Coronary artery (tissue), 2 donors: ENCODE results near the gene VAV2.

ENCODE experiments used
- DNase-seq: peaks from one replicate; pipeline ENCODE4 v3.0.0-alpha.2; 2017; ENCODE audit warnings: low spot score
- H3K27ac ChIP-seq, 2 donors: fragments of 200-600 bp; sonication (generic); one replicate each; pipeline ENCODE4 v1.5.1; 2016 to 2019
- H3K4me3 ChIP-seq: fragments of 200-600 bp; sonication (generic); 2 replicates; pipeline ENCODE4 v1.5.1; 2016; ENCODE audit warnings: mild to moderate bottlenecking, moderate library complexity
- TF ChIP-seq, protein P1 (sequence below): fragments of 200-600 bp; sonication (generic); IDR thresholded peaks from one replicate; pipeline ENCODE4 v1.5.1; 2019; ENCODE audit warnings: antibody characterized with exemption

The VAV2 gene

DNA sequence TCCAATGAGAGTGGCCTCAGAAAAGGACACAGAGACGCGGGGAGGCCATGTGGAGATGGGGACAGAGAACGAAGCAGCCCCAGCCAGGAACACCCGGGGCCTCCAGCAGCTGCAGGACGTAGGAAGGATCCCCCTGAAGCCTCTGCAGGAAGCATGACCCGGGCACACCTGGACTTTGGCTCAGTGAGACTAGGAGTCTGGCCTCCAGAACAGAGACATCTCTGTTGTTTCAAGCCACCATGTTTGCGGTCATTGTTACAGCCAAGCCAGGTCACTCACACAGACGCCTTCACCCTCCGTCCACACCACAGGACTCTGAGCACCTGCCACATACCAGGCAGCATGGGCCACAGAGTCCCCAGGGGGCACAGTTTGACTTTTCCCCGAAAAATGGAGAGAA lies 190.4 kb downstream of the VAV2 start:
- Histone ChIP-seq H3K27ac (no peak overlapping the region), H3K4me3 (no peak overlapping the region)
- DNase-seq = no peak
- TF ChIP-seq, protein P1, sequence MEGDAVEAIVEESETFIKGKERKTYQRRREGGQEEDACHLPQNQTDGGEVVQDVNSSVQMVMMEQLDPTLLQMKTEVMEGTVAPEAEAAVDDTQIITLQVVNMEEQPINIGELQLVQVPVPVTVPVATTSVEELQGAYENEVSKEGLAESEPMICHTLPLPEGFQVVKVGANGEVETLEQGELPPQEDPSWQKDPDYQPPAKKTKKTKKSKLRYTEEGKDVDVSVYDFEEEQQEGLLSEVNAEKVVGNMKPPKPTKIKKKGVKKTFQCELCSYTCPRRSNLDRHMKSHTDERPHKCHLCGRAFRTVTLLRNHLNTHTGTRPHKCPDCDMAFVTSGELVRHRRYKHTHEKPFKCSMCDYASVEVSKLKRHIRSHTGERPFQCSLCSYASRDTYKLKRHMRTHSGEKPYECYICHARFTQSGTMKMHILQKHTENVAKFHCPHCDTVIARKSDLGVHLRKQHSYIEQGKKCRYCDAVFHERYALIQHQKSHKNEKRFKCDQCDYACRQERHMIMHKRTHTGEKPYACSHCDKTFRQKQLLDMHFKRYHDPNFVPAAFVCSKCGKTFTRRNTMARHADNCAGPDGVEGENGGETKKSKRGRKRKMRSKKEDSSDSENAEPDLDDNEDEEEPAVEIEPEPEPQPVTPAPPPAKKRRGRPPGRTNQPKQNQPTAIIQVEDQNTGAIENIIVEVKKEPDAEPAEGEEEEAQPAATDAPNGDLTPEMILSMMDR = no peak

- no peak overlapping the region for H3K27ac ChIP-seq
- no peak for DNase-seq
- H3K4me3 ChIP-seq = no peak overlapping the region
- TF ChIP-seq, protein P1 = no peak
These were observed 191.9 kb downstream of the VAV2 start for GRCh38 chr9:133800266-133800665.

GRCh38 chr9:133799716-133800115 lies 192.4 kb downstream of the VAV2 start:
- no peak for DNase-seq
- Histone ChIP-seq H3K27ac (no peak overlapping the region), H3K4me3 (no peak overlapping the region)
- TF ChIP-seq, protein P1 = no peak

DNA sequence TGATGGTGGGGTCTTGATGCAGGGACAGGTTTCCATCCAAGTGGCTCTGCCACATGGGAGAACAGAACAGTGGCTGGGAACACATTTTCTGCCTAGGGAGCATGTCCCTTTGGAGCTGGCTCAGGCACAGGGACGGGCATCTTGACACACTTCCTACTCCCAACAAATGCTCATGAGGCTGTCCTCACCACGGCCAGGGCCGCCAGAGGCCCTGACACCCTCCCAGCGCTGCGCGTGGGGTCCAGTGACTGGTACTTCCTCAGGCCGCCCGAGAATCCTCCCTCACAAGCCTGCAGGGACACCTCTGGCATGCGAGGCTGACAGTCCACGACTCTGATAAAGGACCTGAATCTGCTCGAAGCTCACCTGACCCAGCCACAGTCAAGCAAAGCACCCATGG lies 193.0 kb downstream of the VAV2 start:
- no peak for DNase-seq
- Histone ChIP-seq H3K27ac (no peak overlapping the region), H3K4me3 (no peak overlapping the region)
- TF ChIP-seq, protein P1 = no peak

- Histone ChIP-seq H3K27ac (no peak overlapping the region), H3K4me3 (no peak overlapping the region)
- DNase-seq = no peak
- TF ChIP-seq, protein P1 = no peak
These were observed 194.0 kb downstream of the VAV2 start for GRCh38 chr9:133798160-133798559.

GRCh38 chr9:133797406-133798105 lies 194.6 kb downstream of the VAV2 start:
- no peak for DNase-seq
- Histone ChIP-seq H3K27ac (no peak overlapping the region), H3K4me3 (no peak overlapping the region)
- TF ChIP-seq, protein P1 = no peak

- Histone ChIP-seq H3K4me3 (no peak overlapping the region), H3K27ac (no peak overlapping the region)
- TF ChIP-seq, protein P1 = no peak
- DNase-seq = no peak
These were observed 195.6 kb downstream of the VAV2 start for GRCh38 chr9:133796562-133796961.
